H9 (cell line): ENCODE data around the gene L1TD1. TPM values are rescaled to one million over a fixed set of nuclear protein-coding genes. Genes with fewer than 3 reads are reported as not detected.
"Not testable (repeated sequence)": the region's sequence is repeated elsewhere in the genome, so short reads cannot be mapped to it uniquely, and the experiment has no call there.

Experiments
- DNase-seq: peaks from one replicate; pipeline ENCODE4 v3.0.0-alpha.2; 2017
- H2AFZ ChIP-seq: one replicate; pipeline ENCODE4 v1.6.1; 2013; ENCODE audit warnings: mild to moderate bottlenecking, low read length, control low read depth, moderate library complexity
- H2AK5ac ChIP-seq: 2 replicates; pipeline ENCODE4 v1.6.1; 2013; ENCODE audit warnings: low read length, control low read depth, mixed read lengths; ENCODE audit not compliant: insufficient read length
- H2BK120ac ChIP-seq: one replicate; pipeline ENCODE4 v1.6.1; 2013; ENCODE audit warnings: low read depth, mild to moderate bottlenecking, low read length, control low read depth, inconsistent platforms; ENCODE audit not compliant: poor library complexity, severe bottlenecking
- H2BK12ac ChIP-seq: 2 replicates; pipeline ENCODE4 v1.6.1; 2013; ENCODE audit warnings: low read length, control low read depth, mixed read lengths, low read depth; ENCODE audit not compliant: insufficient read length
- H2BK15ac ChIP-seq: 2 replicates; pipeline ENCODE4 v1.6.1; 2013; ENCODE audit warnings: low read depth, low read length, control low read depth
- H2BK20ac ChIP-seq: one replicate; pipeline ENCODE4 v1.6.1; 2013; ENCODE audit warnings: low read depth, mild to moderate bottlenecking, low read length, control low read depth, inconsistent platforms; ENCODE audit not compliant: poor library complexity, severe bottlenecking
- H2BK5ac ChIP-seq: 2 replicates; pipeline ENCODE4 v1.6.1; 2013; ENCODE audit warnings: low read length, control low read depth, mixed read lengths; ENCODE audit not compliant: insufficient read length
- H3K14ac ChIP-seq: 2 replicates; pipeline ENCODE4 v1.6.1; 2013; ENCODE audit warnings: low read length, control low read depth; ENCODE audit not compliant: insufficient read depth
- H3K18ac ChIP-seq: 2 replicates; pipeline ENCODE4 v1.6.1; 2013; ENCODE audit warnings: low read depth, mild to moderate bottlenecking, mixed read lengths, low read length, control low read depth; ENCODE audit not compliant: insufficient read length
- H3K23ac ChIP-seq: 2 replicates; pipeline ENCODE4 v1.6.1; 2013; ENCODE audit warnings: low read length, control low read depth, mixed read lengths, low read depth; ENCODE audit not compliant: insufficient read length
- H3K23me2 ChIP-seq: 2 replicates; pipeline ENCODE4 v1.6.1; 2013; ENCODE audit warnings: low read depth, mild to moderate bottlenecking, mixed read lengths, low read length, control low read depth; ENCODE audit not compliant: insufficient read length, poor library complexity, severe bottlenecking
- H3K27ac ChIP-seq: 2 replicates; pipeline ENCODE4 v1.5.1; 2013; ENCODE audit warnings: low read length, control low read depth, mixed read lengths, low read depth; ENCODE audit not compliant: insufficient read length
- H3K27me3 ChIP-seq: 2 replicates; pipeline ENCODE4 v1.6.1; 2013; ENCODE audit warnings: low read length, control low read depth, inconsistent platforms; ENCODE audit not compliant: insufficient read depth
- H3K4ac ChIP-seq: 2 replicates; pipeline ENCODE4 v1.6.1; 2013; ENCODE audit warnings: low read depth, mild to moderate bottlenecking, control low read depth, inconsistent platforms, low read length, moderate library complexity
- H3K4me1 ChIP-seq: 2 replicates; pipeline ENCODE4 v1.6.1; 2013; ENCODE audit warnings: low read length, control low read depth, inconsistent platforms; ENCODE audit not compliant: insufficient read depth
- H3K4me2 ChIP-seq: 2 replicates; pipeline ENCODE4 v1.6.1; 2013; ENCODE audit warnings: low read length, control low read depth, mixed read lengths; ENCODE audit not compliant: insufficient read length, insufficient read depth
- H3K56ac ChIP-seq: 2 replicates; pipeline ENCODE4 v1.6.1; 2013; ENCODE audit warnings: low read depth, mild to moderate bottlenecking, mixed read lengths, low read length, control low read depth; ENCODE audit not compliant: insufficient read length
- H3K79me1 ChIP-seq: 2 replicates; pipeline ENCODE4 v1.6.1; 2013; ENCODE audit warnings: low read depth, mild to moderate bottlenecking, moderate library complexity, low read length, control low read depth, inconsistent platforms; ENCODE audit not compliant: insufficient read depth, poor library complexity, severe bottlenecking
- H3K79me2 ChIP-seq: 2 replicates; pipeline ENCODE4 v1.6.1; 2013; ENCODE audit warnings: low read length, control low read depth, inconsistent platforms; ENCODE audit not compliant: insufficient read depth
- H3K9ac ChIP-seq: 2 replicates; pipeline ENCODE4 v1.6.1; 2013; ENCODE audit warnings: low read length, control low read depth, mixed read lengths; ENCODE audit not compliant: insufficient read length; ENCODE audit errors: extremely low read depth
- H3K9me3 ChIP-seq: one replicate; pipeline ENCODE4 v1.6.1; 2013; ENCODE audit warnings: low read depth, low read length, inconsistent platforms; ENCODE audit not compliant: control insufficient read depth
- H3T11ph ChIP-seq: one replicate; pipeline ENCODE4 v1.6.1; 2013; ENCODE audit warnings: mild to moderate bottlenecking, low read length, control low read depth, inconsistent platforms
- H4K20me1 ChIP-seq: one replicate; pipeline ENCODE4 v1.6.1; 2013; ENCODE audit not compliant: control insufficient read depth, insufficient read length, insufficient read depth
- H4K5ac ChIP-seq: 2 replicates; pipeline ENCODE4 v1.6.1; 2013; ENCODE audit warnings: low read depth, mild to moderate bottlenecking, mixed read lengths, low read length, control low read depth; ENCODE audit not compliant: insufficient read length
- H4K8ac ChIP-seq: replicated peaks from 2 replicates; pipeline ENCODE4 v1.6.1; 2013; ENCODE audit warnings: low read length, control low read depth, mixed read lengths, low read depth; ENCODE audit not compliant: insufficient read length
- H4K91ac ChIP-seq: 2 replicates; pipeline ENCODE4 v1.6.1; 2013; ENCODE audit warnings: low read depth, mild to moderate bottlenecking, moderate library complexity, mixed read lengths, low read length, control low read depth; ENCODE audit not compliant: insufficient read length
- H3K27ac Mint-ChIP-seq, 3 experiments: 2 replicates in 2 of 3; 3 replicates in 1 of 3; pipeline ENCODE4 v1.8.0; 2020 to 2021; ENCODE audit warnings: mixed read lengths in 3 of 3, mild to moderate bottlenecking in 1 of 3, moderate library complexity in 1 of 3
- H3K27me3 Mint-ChIP-seq: 2 replicates; pipeline ENCODE4 v1.8.0; 2021; ENCODE audit warnings: low read depth, mild to moderate bottlenecking, moderate library complexity, mixed read lengths
- H3K36me3 Mint-ChIP-seq, 3 experiments: 2 replicates in 2 of 3; 3 replicates in 1 of 3; pipeline ENCODE4 v1.8.0; 2020 to 2021; ENCODE audit warnings: low read depth in 3 of 3, mixed read lengths in 3 of 3; ENCODE audit not compliant: insufficient read depth in 1 of 3
- H3K4me1 Mint-ChIP-seq, 2 experiments: 2 replicates each; pipeline ENCODE4 v1.8.0; 2020; ENCODE audit warnings: mixed read lengths in 2 of 2
- H3K4me3 Mint-ChIP-seq, 2 experiments: 2 replicates in 1 of 2; 3 replicates in 1 of 2; pipeline ENCODE4 v1.8.0; 2020 to 2021; ENCODE audit warnings: mild to moderate bottlenecking in 2 of 2, mixed read lengths in 2 of 2, moderate library complexity in 1 of 2
- H3K9me3 Mint-ChIP-seq, 2 experiments: 2 replicates in 1 of 2; 3 replicates in 1 of 2; pipeline ENCODE4 v1.8.0; 2020; ENCODE audit warnings: mild to moderate bottlenecking in 2 of 2, mixed read lengths in 2 of 2, moderate library complexity in 1 of 2
- WGBS: extraction: QIAGEN DNeasy Blood & Tissue Kit; methylation state at CpG from one replicate; pipeline ENCODE4 v1.1.7; 2013; ENCODE audit warnings: missing lambda C conversion rate, low lambda C conversion rate, mixed read lengths; ENCODE audit not compliant: insufficient read length; ENCODE audit errors: extremely low coverage; 5-methylcytosine and 5-hydroxymethylcytosine counted together
- total RNA-seq: library from RNA; stranded (reverse); gene quantifications from 2 replicates; pipeline ENCODE4 v1.2.1, GENCODE V29; 2021
- TF ChIP-seq, protein P1 (sequence below): fragments of 200-600 bp; sonication (generic); conservative IDR thresholded peaks from 3 replicates; pipeline ENCODE4 v1.8.0; 2021; ENCODE audit warnings: antibody characterized with exemption, mild to moderate bottlenecking

Gene L1TD1
- total RNA-seq, 1 experiment from 2014 or later = 422 TPM

DNA sequence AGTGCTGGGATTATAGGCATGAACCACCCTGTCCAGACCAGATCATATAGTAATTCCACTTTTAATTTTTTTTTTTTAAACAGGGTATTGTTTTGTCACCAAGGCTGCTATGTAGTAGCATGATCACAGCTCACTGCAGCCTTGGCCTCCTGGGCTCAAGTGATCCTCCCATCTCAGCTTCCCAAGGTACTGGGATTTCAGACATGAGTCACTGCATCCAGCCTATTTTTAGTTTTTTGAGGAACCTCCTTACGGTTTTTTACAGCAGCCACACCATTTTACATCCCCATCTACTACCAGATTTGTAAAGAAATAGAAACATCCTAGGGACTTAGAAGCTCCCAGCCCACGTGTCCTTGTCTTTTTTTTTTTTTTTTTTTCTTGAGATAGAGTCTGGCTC, 24.0 kb downstream of the L1TD1 start:
- peaks cover 37 to 43% (median 42%) of the 10 kb centered on the region in 3 experiments for H3K36me3 Mint-ChIP-seq
- H3K4me1 ChIP-seq = no peaks in the 10 kb centered on the region
- no peak overlapping the region for H3K56ac ChIP-seq
- no peaks in the 10 kb centered on the region for H3K27me3 ChIP-seq
- no peaks in the 10 kb centered on the region for H3K9me3 ChIP-seq
- H2AFZ ChIP-seq = no peak overlapping the region
- TF ChIP-seq, protein P1, sequence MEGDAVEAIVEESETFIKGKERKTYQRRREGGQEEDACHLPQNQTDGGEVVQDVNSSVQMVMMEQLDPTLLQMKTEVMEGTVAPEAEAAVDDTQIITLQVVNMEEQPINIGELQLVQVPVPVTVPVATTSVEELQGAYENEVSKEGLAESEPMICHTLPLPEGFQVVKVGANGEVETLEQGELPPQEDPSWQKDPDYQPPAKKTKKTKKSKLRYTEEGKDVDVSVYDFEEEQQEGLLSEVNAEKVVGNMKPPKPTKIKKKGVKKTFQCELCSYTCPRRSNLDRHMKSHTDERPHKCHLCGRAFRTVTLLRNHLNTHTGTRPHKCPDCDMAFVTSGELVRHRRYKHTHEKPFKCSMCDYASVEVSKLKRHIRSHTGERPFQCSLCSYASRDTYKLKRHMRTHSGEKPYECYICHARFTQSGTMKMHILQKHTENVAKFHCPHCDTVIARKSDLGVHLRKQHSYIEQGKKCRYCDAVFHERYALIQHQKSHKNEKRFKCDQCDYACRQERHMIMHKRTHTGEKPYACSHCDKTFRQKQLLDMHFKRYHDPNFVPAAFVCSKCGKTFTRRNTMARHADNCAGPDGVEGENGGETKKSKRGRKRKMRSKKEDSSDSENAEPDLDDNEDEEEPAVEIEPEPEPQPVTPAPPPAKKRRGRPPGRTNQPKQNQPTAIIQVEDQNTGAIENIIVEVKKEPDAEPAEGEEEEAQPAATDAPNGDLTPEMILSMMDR = no peak
- H3K79me1 ChIP-seq = no peaks in the 10 kb centered on the region
- H3K9me3 Mint-ChIP-seq = no peaks in the 10 kb centered on the region
- H3K27me3 Mint-ChIP-seq = no peaks in the 10 kb centered on the region
- H3K23ac ChIP-seq = no peak overlapping the region
- H3K14ac ChIP-seq = no peak overlapping the region
- WGBS = no CpG with 5 or more reads among the region's 2 CpGs
- H2AK5ac ChIP-seq = no peak overlapping the region
- H2BK120ac ChIP-seq = no peak overlapping the region
- H3K9ac ChIP-seq = no peak overlapping the region
- H4K20me1 ChIP-seq = no peaks in the 10 kb centered on the region
- no peaks in the 10 kb centered on the region for H3K79me2 ChIP-seq
- H3T11ph ChIP-seq = no peak overlapping the region
- H2BK12ac ChIP-seq = no peak overlapping the region
- H4K8ac ChIP-seq = no peak overlapping the region
- no peak overlapping the region for H3K27ac ChIP-seq
- no peaks in the 10 kb centered on the region for H3K4me1 Mint-ChIP-seq
- DNase-seq = no peak
- peak overlapping the region in 2 of 3 experiments; percentile 16 to 48; a peak in 2 of 7 replicates for H3K27ac Mint-ChIP-seq
- no peak overlapping the region for H3K4ac ChIP-seq
- H3K4me3 Mint-ChIP-seq = no peak overlapping the region
- H4K91ac ChIP-seq = no peak overlapping the region
- H4K5ac ChIP-seq = no peak overlapping the region
- H2BK20ac ChIP-seq = no peak overlapping the region
- no peak overlapping the region for H2BK5ac ChIP-seq
- no peak overlapping the region for H3K4me2 ChIP-seq
- H3K23me2 ChIP-seq = no peaks in the 10 kb centered on the region
- no peak overlapping the region for H3K18ac ChIP-seq
- H2BK15ac ChIP-seq = no peak overlapping the region

DNA sequence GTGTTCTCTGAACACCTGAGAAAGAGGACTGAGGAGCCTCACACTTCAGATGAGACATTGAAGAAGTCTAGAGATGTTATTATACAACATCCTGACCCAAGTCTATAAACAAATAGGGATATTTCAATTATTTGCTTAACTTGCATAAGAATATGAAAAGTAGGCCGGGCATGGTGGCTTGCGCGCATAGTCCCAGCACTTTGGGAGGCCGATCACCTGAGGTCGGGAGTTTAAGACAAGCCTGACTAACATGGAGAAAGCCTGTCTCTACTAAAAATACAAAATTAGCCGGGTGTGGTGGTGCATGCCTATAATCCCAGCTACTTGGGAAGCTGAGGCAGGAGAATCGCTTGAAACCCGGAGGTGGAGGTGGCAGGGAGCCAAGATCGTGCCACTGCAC, 25.8 kb downstream of the L1TD1 start:
- not testable (repeated sequence) for H3K79me2 ChIP-seq, H3K14ac ChIP-seq, H3K27ac Mint-ChIP-seq, H3K18ac ChIP-seq, H2BK15ac ChIP-seq, H3T11ph ChIP-seq, H3K4ac ChIP-seq, H3K27ac ChIP-seq, DNase-seq, H3K9me3 ChIP-seq, H3K9me3 Mint-ChIP-seq, H3K79me1 ChIP-seq, H2BK12ac ChIP-seq, H4K5ac ChIP-seq, H3K4me2 ChIP-seq, H2BK20ac ChIP-seq, H3K4me1 ChIP-seq, H3K4me3 Mint-ChIP-seq, H3K27me3 ChIP-seq, H2AK5ac ChIP-seq, H2BK5ac ChIP-seq, H3K27me3 Mint-ChIP-seq, H3K56ac ChIP-seq, H2AFZ ChIP-seq, H4K91ac ChIP-seq, H3K9ac ChIP-seq, H4K20me1 ChIP-seq, H2BK120ac ChIP-seq, H3K4me1 Mint-ChIP-seq, H3K23ac ChIP-seq, H4K8ac ChIP-seq, H3K23me2 ChIP-seq
- WGBS = no CpG with 5 or more reads among the region's 9 CpGs
- peaks cover 36 to 41% (median 37%) of the 10 kb centered on the region in 3 experiments for H3K36me3 Mint-ChIP-seq
